Stimulated activated CD4-positive, alpha-beta T cell treated with anti-CD3 and anti-CD28 coated beads, Interleukin-15, amount 100 ng/mL, for 1 hour (primary cell): Measurements from ENCODE around the gene UHRF1.
"Not testable (repeated sequence)": the region's sequence is repeated elsewhere in the genome, so short reads cannot be mapped to it uniquely, and the experiment has no call there.

ENCODE experiments used
- DNase-seq, 2 donors: peaks; one replicate each; pipeline ENCODE4 v3.0.0-alpha.2; 2020; ENCODE audit warnings: low read depth in 1 of 2, low spot score in 1 of 2

Gene UHRF1

DNA sequence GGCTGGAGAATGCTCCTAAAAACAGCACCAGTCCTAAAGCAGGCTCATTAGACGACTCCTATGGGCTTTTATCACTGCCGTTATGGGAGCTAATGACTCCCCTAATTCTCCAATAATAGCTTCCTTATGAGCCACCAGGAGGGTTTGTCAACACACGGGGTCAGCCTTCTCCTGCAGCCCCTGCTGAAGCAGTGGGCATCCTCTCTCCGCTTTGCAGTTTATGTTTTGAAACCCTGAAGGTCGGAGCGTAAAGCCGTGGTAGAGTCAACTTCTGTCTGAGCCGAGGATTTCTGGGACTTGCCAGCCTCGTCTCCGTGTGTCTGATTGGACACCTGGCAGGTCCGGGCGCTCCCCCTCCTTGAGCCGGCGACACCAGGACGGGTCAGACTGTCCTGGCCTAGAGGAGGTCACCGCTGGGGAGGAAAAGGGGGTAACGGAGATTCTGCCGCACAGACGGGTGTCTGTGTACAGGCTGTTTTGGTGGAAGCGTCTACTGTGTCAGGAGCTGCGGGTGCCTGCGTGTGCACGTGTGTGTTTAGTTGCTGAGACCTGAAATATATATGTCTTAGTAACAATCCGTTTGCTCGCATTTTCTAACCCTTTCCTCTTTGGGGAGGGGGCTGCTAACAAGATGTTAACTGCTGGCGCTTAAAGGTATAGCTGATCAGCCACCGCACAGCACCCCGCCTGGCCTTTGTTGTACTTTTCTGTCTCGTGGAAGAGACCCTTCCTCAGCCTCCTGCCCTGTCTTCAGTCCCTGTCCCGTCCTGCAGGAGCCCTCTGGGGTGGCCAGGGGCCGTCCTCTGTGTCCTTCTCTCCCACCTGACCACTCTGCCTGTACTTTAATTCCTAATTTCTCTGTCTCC lies 61.5 kb downstream of the UHRF1 start:
- DNase-seq = no peak

- no peak for DNase-seq
Observed at GRCh38 chr19:4971424-4971793, 62.1 kb downstream of the UHRF1 start.

DNA sequence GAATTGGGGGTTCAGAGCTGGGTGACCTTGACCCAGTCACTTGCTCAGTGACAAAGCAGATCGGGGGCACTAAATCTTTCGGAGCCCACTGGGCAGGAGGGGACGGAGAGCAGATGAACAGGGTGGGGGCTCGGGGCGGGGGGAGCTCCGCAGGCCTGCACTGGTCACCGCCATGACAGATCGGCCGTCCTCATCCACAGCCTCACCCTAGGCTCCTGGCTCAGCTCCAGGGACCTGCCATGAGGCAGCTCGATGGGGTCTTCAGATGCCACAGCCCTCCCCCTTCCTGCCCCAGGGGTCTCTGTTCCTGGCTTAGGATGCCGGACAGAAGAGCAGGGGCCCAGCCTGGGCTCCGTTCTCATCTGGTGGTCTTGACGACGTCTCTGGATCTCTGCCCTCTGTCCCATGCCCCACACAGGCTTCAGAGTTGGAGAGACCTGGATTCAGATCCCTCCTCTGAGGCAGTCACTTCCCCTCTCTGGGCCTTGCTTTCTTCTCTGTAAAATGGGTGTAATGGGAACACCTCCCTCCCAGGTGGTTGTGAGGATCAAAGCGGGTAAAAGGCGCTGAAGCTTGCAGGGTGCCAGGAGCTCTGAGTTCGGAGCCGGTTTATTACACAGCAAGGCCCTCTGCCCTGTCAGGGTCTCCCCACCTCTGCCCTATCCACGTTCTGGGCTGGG lies 62.7 kb downstream of the UHRF1 start:
- no peak for DNase-seq

GRCh38 chr19:4972509-4973230 lies 63.4 kb downstream of the UHRF1 start:
- no peak for DNase-seq

GRCh38 chr19:4974880-4975469 lies 65.7 kb downstream of the UHRF1 start:
- no peak for DNase-seq

DNA sequence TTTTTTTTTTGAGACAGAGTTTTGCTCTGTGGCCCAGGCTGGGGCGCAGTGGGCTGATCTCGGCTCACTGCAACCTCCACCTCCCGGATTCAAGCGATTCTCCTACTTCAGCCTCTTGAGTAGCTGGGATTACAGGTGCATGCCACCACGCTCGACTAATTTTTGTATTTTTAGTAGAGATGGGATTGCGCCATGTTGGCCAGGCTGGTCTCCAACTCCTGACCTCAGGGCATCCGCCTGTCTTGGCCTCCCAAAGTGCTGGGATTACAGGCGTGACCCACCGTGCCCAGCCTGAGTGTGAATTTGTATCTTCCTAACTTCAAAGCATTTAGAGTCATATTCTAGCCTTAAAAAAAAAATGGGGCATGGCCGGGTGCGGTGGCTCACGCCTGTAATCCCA lies 66.3 kb downstream of the UHRF1 start:
- DNase-seq = not testable (repeated sequence)

DNA sequence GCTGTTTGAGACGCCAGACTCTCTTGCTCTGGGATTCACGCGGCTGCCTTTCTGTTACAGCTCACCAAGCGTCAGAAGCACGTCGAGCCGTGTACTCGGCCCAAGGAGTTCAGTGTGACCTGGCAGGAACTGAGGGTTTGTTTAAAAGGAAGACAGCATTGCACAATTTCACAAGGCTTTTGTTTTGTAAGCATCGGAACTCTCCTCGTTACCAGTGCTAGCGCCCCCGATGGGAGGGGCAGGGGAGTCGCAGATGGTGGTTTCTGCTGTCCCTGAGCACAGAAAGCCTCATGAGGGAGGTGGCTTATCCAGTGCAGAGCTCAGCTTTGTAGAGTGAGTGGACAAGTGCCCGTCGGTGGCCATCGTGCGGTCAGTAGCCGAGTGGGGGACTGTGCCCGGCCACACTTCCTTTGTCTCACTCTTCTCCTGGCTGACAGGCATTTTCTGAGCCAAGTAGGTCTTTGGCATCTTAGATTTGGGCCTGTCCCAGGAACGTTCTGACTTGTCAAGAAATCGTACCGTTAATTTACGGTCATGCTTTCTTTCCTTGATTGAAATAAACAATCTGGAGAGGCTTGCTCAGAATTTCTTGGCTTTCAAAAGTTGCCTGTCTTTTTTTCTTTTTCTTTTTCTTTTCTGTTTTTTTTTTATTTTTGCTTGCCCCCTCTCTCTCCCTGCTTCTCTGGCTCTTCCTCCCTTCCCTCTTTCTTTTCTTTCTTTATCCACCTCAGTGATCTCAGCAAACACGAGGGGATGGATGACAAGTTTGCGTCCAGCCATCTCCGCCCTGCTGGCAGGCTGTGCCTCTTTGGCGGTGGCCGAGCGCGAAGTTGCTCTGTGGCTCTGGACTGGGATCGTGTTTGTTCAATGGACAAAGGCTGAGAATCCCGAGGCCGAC lies 67.3 kb downstream of the UHRF1 start:
- no peak for DNase-seq

DNA sequence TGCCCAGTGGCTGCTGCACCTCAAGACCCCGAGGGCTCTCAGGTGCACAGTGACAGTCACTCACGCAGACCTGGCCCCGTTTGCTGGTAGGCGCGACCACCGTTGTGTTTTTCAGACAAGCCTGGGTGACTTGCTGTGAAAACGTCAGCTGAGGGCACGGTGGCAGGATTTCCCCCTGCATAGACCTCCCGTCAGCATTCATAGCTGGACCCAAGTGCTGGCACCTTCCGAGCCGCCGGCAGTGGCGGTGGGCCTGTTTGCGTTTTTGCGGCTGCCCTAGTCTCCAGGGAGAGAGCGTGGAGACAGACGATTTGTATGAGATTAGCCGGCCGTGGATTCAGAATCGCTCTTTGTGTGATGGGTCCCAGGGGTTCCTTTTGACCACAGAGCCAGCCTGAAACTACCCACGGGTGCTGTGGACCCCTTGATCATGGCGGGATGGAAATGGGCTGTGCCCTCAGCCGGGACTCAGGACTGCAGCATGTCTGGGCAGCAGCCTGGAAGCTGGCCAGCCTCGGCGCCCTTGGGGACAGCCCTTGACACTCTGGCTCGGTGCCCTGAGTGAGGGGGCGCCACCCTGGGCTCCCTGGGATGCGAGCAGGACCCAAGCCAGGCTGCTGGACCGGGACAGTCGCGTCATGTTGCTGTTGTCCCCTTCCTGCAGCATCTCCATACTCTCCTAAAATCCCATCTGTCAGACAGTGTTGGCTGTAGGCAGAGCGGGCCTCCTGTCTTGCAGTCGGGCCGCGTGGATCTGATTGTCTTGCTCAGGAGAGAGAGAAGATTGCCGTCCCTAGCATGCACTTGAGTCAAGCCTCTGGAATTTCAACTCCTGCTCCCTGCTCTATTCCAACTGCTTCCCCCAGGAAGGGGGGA lies 68.2 kb downstream of the UHRF1 start:
- no peak for DNase-seq

DNA sequence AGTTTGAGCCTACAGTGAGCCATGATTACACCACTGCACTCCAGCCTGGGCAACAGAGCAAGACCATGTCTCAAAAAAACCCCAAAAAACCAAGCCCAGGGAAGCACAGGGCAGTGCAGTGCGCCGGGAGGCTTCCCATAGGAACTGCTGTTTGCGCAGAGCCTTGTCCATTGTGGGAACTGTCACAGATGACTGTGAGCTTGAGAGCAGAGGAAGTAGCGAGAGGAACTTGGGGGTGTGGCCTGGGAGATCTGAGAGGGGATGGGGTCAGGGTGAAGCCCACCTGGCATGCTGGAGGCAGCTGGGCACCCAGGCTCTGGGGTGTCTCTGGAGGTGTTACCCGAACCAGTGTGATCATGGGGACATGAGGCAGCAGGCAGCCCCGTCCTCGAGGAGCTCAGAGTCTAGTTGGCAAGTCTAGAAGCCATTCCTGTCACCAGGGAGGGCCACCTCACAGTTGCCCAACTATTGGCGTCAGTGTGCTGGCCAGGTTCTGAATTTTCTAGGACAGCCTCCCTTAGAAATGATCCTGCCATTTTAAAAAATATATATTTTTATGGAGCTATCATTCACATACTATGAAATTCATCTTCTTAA lies 70.0 kb downstream of the UHRF1 start:
- no peak for DNase-seq

GRCh38 chr19:4980067-4980466 lies 70.8 kb downstream of the UHRF1 start:
- no peak for DNase-seq

DNA sequence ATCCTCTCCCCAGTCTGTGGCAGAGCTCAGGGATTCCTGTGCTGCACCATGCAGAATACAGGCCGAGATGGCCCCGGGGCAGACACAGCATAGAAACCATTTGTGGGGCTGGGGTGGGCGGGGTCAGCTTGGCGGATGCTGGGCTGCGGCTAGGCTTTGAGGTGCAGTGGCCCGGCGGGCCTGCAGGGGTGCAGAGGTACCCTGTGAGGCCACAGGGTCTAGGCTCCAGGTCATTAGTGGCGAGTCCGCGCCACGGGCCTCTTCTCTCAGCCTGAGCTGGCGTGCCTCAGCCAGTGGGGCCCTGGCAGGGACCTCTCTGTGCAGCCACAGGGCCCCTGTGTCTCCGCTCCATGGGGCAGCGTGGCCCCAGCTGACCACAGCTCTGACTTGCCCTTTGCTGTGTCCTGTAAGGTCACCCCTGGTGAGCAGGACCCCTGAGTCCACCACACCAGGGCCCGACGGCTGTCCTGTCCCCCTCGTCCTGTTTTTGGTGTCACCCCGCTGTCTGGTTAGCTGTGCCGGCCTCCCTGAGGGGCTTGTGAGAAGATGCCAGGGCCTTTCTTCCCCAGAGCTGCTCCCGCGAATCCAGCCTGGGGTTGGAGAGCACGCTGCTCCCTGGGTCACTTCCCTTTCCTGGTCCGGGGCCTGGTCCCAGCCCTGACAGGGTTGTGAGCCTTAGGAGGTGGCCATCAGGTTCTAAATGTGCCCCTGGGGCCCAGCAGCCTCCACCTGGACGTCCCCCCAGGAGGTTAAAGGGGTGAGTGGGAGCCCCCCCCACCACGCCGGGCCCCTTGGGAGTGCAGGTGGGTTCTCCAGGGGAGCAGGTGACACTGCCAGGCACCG lies 71.8 kb downstream of the UHRF1 start:
- no peak for DNase-seq

- no peak for DNase-seq
Observed at GRCh38 chr19:4981681-4981958, 72.3 kb downstream of the UHRF1 start.

DNA sequence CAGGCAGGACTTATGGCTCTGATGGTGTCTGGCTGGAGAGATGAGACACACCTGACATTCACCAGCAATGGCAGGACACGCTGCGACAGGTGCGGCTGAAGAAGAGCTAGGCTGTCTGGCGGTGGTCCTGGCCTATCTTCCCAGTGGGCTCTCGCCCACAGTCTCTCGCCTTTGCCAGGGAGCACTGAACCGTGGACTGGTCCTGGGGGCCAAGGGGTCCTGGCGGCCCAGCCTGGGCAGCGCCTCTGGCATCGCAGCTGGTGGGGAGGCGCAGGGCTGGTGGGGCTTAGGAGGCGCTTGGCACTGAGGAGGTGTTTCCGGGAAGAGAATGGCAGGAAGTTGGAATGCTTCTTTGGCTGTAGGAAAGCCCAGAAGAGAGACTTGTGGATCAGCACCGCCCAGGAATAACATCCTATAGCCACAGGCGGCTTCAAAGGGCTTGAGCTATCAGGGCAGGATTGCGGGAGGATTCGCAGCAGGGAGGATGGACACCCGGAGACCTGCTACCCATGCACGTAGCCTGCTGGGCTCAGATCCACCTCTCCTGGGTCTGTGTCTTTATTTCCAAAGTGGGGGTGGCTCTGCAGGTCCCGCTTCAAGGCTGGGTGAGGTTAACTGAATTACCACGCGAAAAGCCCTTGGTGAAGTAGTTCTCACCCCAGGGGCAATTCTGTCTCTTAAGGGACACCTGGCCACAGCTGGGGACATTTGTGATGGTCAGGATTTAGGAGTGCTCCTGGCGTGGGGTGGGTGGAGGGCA lies 74.2 kb downstream of the UHRF1 start:
- no peak for DNase-seq

DNA sequence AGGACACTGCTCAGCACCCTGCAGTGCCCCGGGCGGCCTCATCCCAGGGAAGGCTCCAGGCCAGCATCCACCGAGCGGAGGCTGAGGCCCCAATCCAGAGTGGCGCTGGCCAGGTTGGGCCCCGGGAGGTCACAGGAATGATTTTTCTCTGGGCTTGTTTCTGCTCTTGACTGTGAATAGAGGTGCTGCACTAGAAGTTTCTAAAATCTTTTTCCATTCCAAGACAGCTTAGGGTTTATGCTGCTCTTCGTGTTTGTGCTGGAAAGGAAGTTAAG lies 74.7 kb downstream of the UHRF1 start:
- no peak for DNase-seq

- no peak for DNase-seq
Observed at GRCh38 chr19:4984438-4984990, 75.2 kb downstream of the UHRF1 start.

DNA sequence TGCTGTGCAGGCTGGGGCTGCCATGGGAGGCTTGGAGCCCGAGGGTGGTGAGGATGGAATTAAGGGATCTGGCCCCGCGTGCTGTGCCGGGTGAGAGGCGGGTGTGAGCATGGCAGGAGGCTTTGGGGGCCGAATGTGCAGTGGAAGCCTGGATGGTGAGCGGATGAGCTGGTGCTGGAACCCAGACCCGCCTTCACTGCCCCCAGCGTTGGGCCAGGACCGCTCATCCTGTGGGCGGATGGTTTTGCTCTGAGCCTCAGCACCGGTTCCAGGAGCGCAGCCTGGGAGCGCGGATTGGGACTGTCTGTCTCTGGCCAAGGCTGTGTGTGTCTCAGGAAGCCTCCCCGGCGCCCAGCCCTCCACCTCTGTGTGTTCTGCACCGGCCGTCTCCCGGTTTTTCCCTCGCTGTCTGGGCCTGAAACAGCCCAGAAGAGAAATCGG lies 76.3 kb downstream of the UHRF1 start:
- no peak for DNase-seq

- DNase-seq = no peak
Observed at GRCh38 chr19:4986056-4986455, 76.8 kb downstream of the UHRF1 start.

GRCh38 chr19:4986471-4986891 lies 77.2 kb downstream of the UHRF1 start:
- DNase-seq = no peak
